Measurements from ENCODE around the gene HECTD2. TPM values are rescaled to one million over a fixed set of nuclear protein-coding genes. Genes with fewer than 3 reads are reported as not detected.

HECTD2 gene
- total RNA-seq, 1 experiment from 2014 or later: 5.2 TPM

DNA sequence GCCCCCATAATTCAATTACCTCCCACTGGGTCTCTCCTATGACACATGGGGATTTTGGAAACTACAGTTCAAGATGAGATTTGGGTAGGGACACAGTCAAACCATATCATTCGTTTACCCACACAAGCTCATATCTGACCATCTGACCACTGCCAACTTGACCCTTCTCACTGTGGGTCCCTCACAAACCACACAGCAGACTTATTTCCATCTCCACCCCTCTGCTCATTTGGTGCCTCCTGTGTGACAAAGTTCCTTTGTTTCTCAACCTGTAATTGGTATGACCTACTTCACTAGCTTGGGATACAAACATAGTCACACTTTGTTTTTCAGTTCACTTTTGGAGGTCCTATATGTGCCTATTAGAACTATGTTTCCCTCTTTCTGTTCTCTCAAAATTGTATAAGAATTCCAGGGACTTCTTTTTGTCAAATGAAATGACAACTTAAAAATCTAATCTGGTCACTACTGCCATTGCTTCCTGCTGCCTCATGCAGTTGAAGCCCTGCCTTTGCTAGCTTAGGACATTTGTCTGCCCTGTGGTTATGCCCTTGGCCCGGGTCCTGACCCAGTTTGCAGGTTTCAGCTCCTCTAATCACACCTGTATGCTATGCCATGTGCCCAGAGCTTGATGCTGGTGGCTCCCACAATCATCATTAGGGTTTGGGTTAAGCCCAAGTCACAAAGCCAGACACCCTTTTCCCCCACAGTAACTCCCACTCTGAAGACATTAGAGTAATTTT, 152.9 kb downstream of the HECTD2 start:
- H4K20me1 ChIP-seq (ENCODE audit: insufficient read depth): no peaks in the 10 kb centered on the region
- no peak overlapping the region for H3K27ac ChIP-seq
- no peak overlapping the region for H3K4me2 ChIP-seq
- no peaks in the 10 kb centered on the region for H3K9me2 ChIP-seq (ENCODE audit: insufficient read depth)
- ChIA-PET POLR2A (ENCODE audit: unreplicated experiment) (no interaction called here), CTCF (no interaction called here)
- no TSS peak for BruUV-seq (replicated peaks)
- no peaks in the 10 kb centered on the region for H3F3A ChIP-seq (ENCODE audit: insufficient read depth, low read depth)
- no peaks in the 10 kb centered on the region for H3K27me3 ChIP-seq (ENCODE audit: insufficient read depth, low read depth)
- no peaks in the 10 kb centered on the region for H3K79me2 ChIP-seq (ENCODE audit: low read depth)
- no peak overlapping the region for H3K4me3 ChIP-seq
- DNase-seq: no peak
- H3K9me3 ChIP-seq (ENCODE audit: insufficient read depth, low read depth): no peaks in the 10 kb centered on the region
- no peak overlapping the region for H2AFZ ChIP-seq
- no peak for TF ChIP-seq EZH2 (IDR thresholded peaks at IDR 0.05; ENCODE audit: low read depth)
- TF ChIP-seq, protein P1, sequence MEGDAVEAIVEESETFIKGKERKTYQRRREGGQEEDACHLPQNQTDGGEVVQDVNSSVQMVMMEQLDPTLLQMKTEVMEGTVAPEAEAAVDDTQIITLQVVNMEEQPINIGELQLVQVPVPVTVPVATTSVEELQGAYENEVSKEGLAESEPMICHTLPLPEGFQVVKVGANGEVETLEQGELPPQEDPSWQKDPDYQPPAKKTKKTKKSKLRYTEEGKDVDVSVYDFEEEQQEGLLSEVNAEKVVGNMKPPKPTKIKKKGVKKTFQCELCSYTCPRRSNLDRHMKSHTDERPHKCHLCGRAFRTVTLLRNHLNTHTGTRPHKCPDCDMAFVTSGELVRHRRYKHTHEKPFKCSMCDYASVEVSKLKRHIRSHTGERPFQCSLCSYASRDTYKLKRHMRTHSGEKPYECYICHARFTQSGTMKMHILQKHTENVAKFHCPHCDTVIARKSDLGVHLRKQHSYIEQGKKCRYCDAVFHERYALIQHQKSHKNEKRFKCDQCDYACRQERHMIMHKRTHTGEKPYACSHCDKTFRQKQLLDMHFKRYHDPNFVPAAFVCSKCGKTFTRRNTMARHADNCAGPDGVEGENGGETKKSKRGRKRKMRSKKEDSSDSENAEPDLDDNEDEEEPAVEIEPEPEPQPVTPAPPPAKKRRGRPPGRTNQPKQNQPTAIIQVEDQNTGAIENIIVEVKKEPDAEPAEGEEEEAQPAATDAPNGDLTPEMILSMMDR (conservative IDR thresholded peaks at IDR 0.05): no peak
- H3K4me1 ChIP-seq (replicated peaks; ENCODE audit: insufficient read depth): no peaks in the 10 kb centered on the region
- H3K36me3 ChIP-seq (ENCODE audit: low read depth): no peaks in the 10 kb centered on the region
- intact Hi-C loops (cut with micrococcal nuclease; ENCODE audit: unreplicated experiment): no loop called here

DNA sequence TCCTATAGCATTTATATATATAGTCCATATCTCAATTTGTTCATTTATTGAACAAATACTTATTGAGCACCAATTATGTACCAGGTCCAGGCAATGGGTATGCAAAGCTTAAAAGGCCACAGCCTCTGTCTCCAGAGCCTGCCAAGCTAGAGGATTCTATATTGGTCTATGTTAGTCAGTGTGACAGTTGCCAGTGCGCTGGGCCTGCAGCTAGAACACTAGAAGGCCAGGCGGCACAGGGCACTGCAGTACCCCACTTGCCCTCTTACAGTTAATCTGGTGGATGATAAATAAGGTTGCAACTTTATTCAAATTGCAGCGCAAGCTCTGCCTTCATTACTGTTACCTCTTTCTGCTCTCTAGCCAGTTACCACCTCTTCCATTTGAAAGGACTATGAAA, 153.9 kb downstream of the HECTD2 start:
- ChIA-PET CTCF (no interaction called here), POLR2A (ENCODE audit: unreplicated experiment) (no interaction called here)
- DNase-seq: no peak
- no TSS peak for BruUV-seq (replicated peaks)
- no peaks in the 10 kb centered on the region for H3F3A ChIP-seq (ENCODE audit: insufficient read depth, low read depth)
- no peak for TF ChIP-seq EZH2 (IDR thresholded peaks at IDR 0.05; ENCODE audit: low read depth)
- TF ChIP-seq, protein P1 (conservative IDR thresholded peaks at IDR 0.05): no peak
- no peaks in the 10 kb centered on the region for H3K36me3 ChIP-seq (ENCODE audit: low read depth)
- no peaks in the 10 kb centered on the region for H3K9me2 ChIP-seq (ENCODE audit: insufficient read depth)
- H3K4me2 ChIP-seq: no peak overlapping the region
- H3K27ac ChIP-seq: no peak overlapping the region
- no peaks in the 10 kb centered on the region for H4K20me1 ChIP-seq (ENCODE audit: insufficient read depth)
- H3K9me3 ChIP-seq (ENCODE audit: insufficient read depth, low read depth): no peaks in the 10 kb centered on the region
- H2AFZ ChIP-seq: no peak overlapping the region
- intact Hi-C loops (cut with micrococcal nuclease; ENCODE audit: unreplicated experiment): no loop called here
- no peaks in the 10 kb centered on the region for H3K79me2 ChIP-seq (ENCODE audit: low read depth)
- H3K4me1 ChIP-seq (replicated peaks; ENCODE audit: insufficient read depth): no peaks in the 10 kb centered on the region
- H3K4me3 ChIP-seq: no peak overlapping the region
- no peaks in the 10 kb centered on the region for H3K27me3 ChIP-seq (ENCODE audit: insufficient read depth, low read depth)

Other genes starting within 250 kb of the HECTD2 start
- 20.4 and 27.7 TPM in 2 replicates for gene PCGF5, start 189.7 kb upstream of the HECTD2 start, total RNA-seq (2021)
- 1.5 and 1.8 TPM in 2 replicates for gene PPP1R3C, start 222.7 kb downstream of the HECTD2 start, total RNA-seq (2021)